Measurements from ENCODE around the gene JADE1. TPM values are rescaled to one million over a fixed set of nuclear protein-coding genes. Genes with fewer than 3 reads are reported as not detected.
A peak's percentile ranks its signal among the peaks of the same experiment; 100 is the strongest.

Gene JADE1
- total RNA-seq, 1 donor from 2014 or later = 19.0 TPM

DNA sequence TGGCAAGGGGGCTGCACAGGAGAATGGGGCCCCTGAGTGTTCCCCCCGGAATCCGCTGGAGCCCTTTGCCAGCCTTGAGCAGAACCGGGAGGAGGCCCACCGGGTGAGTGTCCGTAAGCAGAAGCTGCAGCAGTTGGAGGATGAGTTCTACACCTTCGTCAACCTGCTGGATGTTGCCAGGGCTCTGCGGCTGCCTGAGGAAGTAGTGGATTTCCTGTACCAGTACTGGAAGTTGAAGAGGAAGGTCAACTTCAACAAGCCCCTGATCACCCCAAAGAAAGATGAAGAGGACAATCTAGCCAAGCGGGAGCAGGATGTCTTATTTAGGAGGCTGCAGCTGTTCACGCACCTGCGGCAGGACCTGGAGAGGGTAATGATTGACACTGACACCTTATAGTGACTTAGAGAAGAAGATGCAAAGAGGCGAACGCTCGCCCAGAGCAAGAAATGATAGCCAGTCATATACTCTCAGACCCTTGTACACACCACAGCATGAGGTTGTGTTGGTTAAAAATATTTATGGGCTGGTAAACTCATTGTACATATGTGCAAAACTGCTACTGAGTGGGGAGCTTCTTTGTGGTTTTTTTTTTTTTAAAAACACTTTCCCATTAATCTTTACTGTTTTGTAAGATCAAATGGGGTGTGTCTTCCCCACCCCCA lies 52.5 kb downstream of the JADE1 start:
- DNase-seq (ENCODE audit: low read depth) = no peak
- no peak for TF ChIP-seq CTCF (conservative IDR thresholded peaks at IDR 0.05; ENCODE audit: low read depth, low read length)
- H3K4me3 ChIP-seq (ENCODE audit: low read depth, low read length) = no peak overlapping the region

GRCh38 chr4:128862608-128863311 lies 53.3 kb downstream of the JADE1 start:
- H3K4me3 ChIP-seq (ENCODE audit: low read depth, low read length) = no peak overlapping the region
- DNase-seq (ENCODE audit: low read depth) = no peak
- TF ChIP-seq CTCF (conservative IDR thresholded peaks at IDR 0.05; ENCODE audit: low read depth, low read length) = no peak

DNA sequence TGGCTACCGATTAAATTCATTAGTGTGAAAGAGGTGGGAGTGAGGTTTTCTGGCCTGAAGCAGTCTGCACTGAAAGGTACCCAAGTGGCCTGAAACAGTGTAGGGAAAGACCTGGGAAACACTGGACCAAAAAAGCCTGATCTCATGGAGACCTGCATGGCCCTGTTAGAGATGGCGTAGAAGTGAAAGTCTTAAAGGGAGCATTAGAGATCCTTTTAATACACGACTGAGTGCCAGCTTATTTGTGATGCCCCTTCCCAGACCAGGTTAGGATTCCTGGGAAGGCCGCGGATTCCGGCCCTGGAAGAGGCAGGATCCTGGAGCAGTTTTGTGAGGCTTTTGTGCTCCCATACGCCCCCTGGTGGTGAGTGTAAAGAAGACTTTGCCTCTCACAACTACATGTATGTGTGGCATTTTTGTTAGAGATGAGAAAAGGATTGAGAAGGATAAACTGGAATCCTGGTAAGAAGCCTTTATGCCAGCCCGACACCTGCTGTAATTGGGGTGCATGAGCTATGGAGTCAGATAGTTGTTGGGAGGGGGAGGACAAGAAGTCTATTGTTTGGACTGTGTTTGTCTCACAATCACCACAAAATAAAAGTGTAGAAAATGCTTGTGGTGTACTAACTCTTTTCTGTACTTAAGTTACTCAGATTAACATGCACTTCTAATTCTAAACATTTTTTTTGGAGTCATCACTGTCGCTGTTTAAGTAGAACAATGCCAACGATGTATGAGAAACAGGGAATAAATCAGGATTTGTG lies 54.0 kb downstream of the JADE1 start:
- TF ChIP-seq CTCF (conservative IDR thresholded peaks at IDR 0.05; ENCODE audit: low read depth, low read length) = peak; percentile 92
- no peak for DNase-seq (ENCODE audit: low read depth)
- no peak overlapping the region for H3K4me3 ChIP-seq (ENCODE audit: low read depth, low read length)

- TF ChIP-seq CTCF (conservative IDR thresholded peaks at IDR 0.05; ENCODE audit: low read depth, low read length) = no peak
- DNase-seq (ENCODE audit: low read depth) = no peak
- H3K4me3 ChIP-seq (ENCODE audit: low read depth, low read length) = no peak overlapping the region
Observed at GRCh38 chr4:128865132-128865531, 55.6 kb downstream of the JADE1 start.

DNA sequence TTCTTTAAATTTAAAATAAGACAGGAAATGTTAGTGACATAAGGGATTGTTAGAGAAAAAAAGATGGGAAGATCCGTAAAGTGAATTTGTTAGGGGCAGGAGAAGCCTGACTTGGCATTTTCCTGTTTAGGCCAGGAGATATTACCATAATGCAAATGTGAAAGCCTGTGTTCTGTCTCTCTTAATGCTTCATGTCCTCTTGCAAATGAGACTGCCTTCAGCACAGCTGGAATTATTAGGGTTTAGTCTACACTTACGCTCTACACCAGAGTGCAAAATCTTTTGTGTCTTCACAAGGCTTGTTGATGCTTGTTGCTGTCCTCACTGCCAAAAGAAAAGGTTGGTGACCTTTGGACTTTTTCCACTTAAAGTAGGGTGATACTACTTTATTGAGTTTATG lies 56.8 kb downstream of the JADE1 start:
- no peak for DNase-seq (ENCODE audit: low read depth)
- no peak for TF ChIP-seq CTCF (conservative IDR thresholded peaks at IDR 0.05; ENCODE audit: low read depth, low read length)
- no peak overlapping the region for H3K4me3 ChIP-seq (ENCODE audit: low read depth, low read length)

DNA sequence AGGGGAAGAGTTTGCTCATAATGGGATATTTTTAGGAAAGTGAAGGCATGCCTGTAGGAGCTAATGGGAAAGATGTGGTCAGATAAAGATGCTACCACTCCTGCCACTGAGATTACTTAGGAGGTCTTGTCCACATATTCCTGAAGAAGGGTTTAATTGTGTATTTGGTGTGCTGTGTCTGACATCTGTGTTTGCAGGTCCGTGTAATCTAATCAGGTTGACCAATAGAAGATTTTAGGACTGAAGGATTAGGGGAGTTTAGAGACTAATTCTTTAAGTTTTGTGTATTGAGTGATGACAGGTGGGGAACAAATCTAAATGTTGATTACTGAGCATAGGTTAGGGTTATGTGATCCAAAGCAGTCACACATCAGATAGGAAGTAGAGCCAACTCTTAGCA lies 57.2 kb downstream of the JADE1 start:
- no peak overlapping the region for H3K4me3 ChIP-seq (ENCODE audit: low read depth, low read length)
- no peak for DNase-seq (ENCODE audit: low read depth)
- TF ChIP-seq CTCF (conservative IDR thresholded peaks at IDR 0.05; ENCODE audit: low read depth, low read length) = no peak
